ENCODE measurements around the gene RNF224.
A peak's percentile ranks its signal among the peaks of the same experiment; 100 is the strongest.

Gene RNF224

DNA sequence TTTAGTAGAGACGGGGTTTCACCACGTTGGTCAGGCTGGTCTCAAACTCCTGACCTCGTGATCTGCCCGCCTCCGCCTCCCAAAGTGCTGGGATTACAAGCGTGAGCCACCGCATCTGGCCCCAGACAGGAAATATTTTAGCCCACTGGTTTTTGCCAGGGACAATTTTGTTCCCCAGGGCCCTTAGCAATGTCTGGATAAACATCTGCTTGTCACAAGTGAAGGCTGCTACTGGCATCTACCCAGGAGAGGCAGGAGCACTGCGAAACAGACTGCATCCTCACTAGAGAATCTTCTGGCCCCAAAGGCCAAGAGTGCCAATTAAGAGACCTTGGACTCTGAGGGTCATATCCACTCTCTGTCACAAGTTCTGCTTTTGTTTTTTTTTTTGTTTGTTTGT is 24.3 kb upstream of the RNF224 start:
- no peaks in the 10 kb centered on the region for H3K9me3 ChIP-seq (ENCODE audit: insufficient read depth, low read length)
- no peak overlapping the region for H3K27ac ChIP-seq (ENCODE audit: low read length)
- no peak overlapping the region for H3K4me2 ChIP-seq (ENCODE audit: low read length)
- H3K4me1 ChIP-seq (ENCODE audit: low read length): peaks cover 33% of the 10 kb centered on the region
- peaks cover 60% of the 10 kb centered on the region for H3K79me2 ChIP-seq (ENCODE audit: low read length)
- no peaks in the 10 kb centered on the region; the same call in 1 of the 2 replicates for H4K20me1 ChIP-seq (ENCODE audit: insufficient read depth, low read length)
- H3K4me3 ChIP-seq (ENCODE audit: low read length): no peak overlapping the region
- H2AFZ ChIP-seq (ENCODE audit: low read depth, low read length): no peak overlapping the region
- H3K27me3 ChIP-seq (ENCODE audit: low read depth, low read length): no peaks in the 10 kb centered on the region
- H3K9ac ChIP-seq (ENCODE audit: low read length): no peak overlapping the region
- TF ChIP-seq EZH2phosphoT487 (IDR thresholded peaks at IDR 0.05; ENCODE audit: low read depth) (no peak), CTCF (IDR thresholded peaks at IDR 0.05; ENCODE audit: low read depth, low read length) (no peak)
- no peaks in the 10 kb centered on the region for H3K36me3 ChIP-seq (replicated peaks; ENCODE audit: low read depth, low read length)

GRCh38 chr9:137204731-137205125 is 22.6 kb upstream of the RNF224 start:
- Histone ChIP-seq H3K79me2 (ENCODE audit: low read length) (peaks cover 60% of the 10 kb centered on the region), H3K4me2 (ENCODE audit: low read length) (peak overlapping the region; percentile 95), H4K20me1 (ENCODE audit: insufficient read depth, low read length) (no peaks in the 10 kb centered on the region; the same call in 1 of the 2 replicates), H2AFZ (ENCODE audit: low read depth, low read length) (no peak overlapping the region), H3K4me3 (ENCODE audit: low read length) (peak overlapping the region; percentile 93), H3K36me3 (replicated peaks; ENCODE audit: low read depth, low read length) (no peaks in the 10 kb centered on the region), H3K9me3 (ENCODE audit: insufficient read depth, low read length) (no peaks in the 10 kb centered on the region), H3K27me3 (ENCODE audit: low read depth, low read length) (no peaks in the 10 kb centered on the region), H3K27ac (ENCODE audit: low read length) (0 out of 2 replicates have a peak overlapping the region, but pooled peaks have one; percentile 30), H3K9ac (ENCODE audit: low read length) (peak overlapping the region; percentile 83), H3K4me1 (ENCODE audit: low read length) (peaks cover 29% of the 10 kb centered on the region)
- TF ChIP-seq EZH2phosphoT487 (IDR thresholded peaks at IDR 0.05; ENCODE audit: low read depth) (no peak), CTCF (IDR thresholded peaks at IDR 0.05; ENCODE audit: low read depth, low read length) (no peak)

- H3K4me3 ChIP-seq (ENCODE audit: low read length): peak within 1 kb of the TSS; percentile 93
- H3K9me3 ChIP-seq (ENCODE audit: insufficient read depth, low read length): no peaks in the 10 kb centered on the region
- H3K27me3 ChIP-seq (ENCODE audit: low read depth, low read length): no peaks in the 10 kb centered on the region
- no peaks in the 10 kb centered on the region; the same call in 1 of the 2 replicates for H4K20me1 ChIP-seq (ENCODE audit: insufficient read depth, low read length)
- peaks cover 60% of the 10 kb centered on the region for H3K79me2 ChIP-seq (ENCODE audit: low read length)
- H3K9ac ChIP-seq (ENCODE audit: low read length): peak within 1 kb of the TSS; percentile 83
- no peak within 1 kb of the TSS for H2AFZ ChIP-seq (ENCODE audit: low read depth, low read length)
- H3K36me3 ChIP-seq (replicated peaks; ENCODE audit: low read depth, low read length): peaks cover 5% of the 10 kb centered on the region
- no peak for TF ChIP-seq CTCF (IDR thresholded peaks at IDR 0.05; ENCODE audit: low read depth, low read length)
- no peak for TF ChIP-seq EZH2phosphoT487 (IDR thresholded peaks at IDR 0.05; ENCODE audit: low read depth)
- H3K4me1 ChIP-seq (ENCODE audit: low read length): peaks cover 29% of the 10 kb centered on the region
- H3K4me2 ChIP-seq (ENCODE audit: low read length): peak within 1 kb of the TSS; percentile 95
- H3K27ac ChIP-seq (ENCODE audit: low read length): peak within 1 kb of the TSS; percentile 50
Measured at GRCh38 chr9:137205126-137206069, 21.9 kb upstream of the RNF224 start, which contains the start of the genes NDOR1 and TMEM203. TSS of gene NDOR1 (plus strand) at chr9:137205700. CDS start at chr9:137205778, 78 bp downstream. TSS of gene TMEM203 (minus strand) at chr9:137205648. CDS start at chr9:137205414, 234 bp downstream.

GRCh38 chr9:137206602-137207001 is 20.7 kb upstream of the RNF224 start:
- peaks cover 24% of the 10 kb centered on the region for H3K4me1 ChIP-seq (ENCODE audit: low read length)

More at GRCh38 chr9:137206602-137207001, 20.7 kb upstream of the RNF224 start:
- Histone ChIP-seq H3K9ac (ENCODE audit: low read length) (peak overlapping the region; percentile 83), H4K20me1 (ENCODE audit: insufficient read depth, low read length) (no peaks in the 10 kb centered on the region; the same call in 1 of the 2 replicates), H3K27ac (ENCODE audit: low read length) (no peak overlapping the region), H3K79me2 (ENCODE audit: low read length) (peaks cover 54% of the 10 kb centered on the region), H3K27me3 (ENCODE audit: low read depth, low read length) (no peaks in the 10 kb centered on the region), H2AFZ (ENCODE audit: low read depth, low read length) (no peak overlapping the region), H3K4me3 (ENCODE audit: low read length) (peak overlapping the region; percentile 93), H3K36me3 (replicated peaks; ENCODE audit: low read depth, low read length) (peaks cover 5% of the 10 kb centered on the region), H3K4me2 (ENCODE audit: low read length) (peak overlapping the region; percentile 93), H3K9me3 (ENCODE audit: insufficient read depth, low read length) (no peaks in the 10 kb centered on the region)
- TF ChIP-seq EZH2phosphoT487 (IDR thresholded peaks at IDR 0.05; ENCODE audit: low read depth) (no peak), CTCF (IDR thresholded peaks at IDR 0.05; ENCODE audit: low read depth, low read length) (no peak)

Measured in OCI-LY3 (cell line).